Measurements from ENCODE around the gene ZFAND2B. TPM values are rescaled to one million over a fixed set of nuclear protein-coding genes. Genes with fewer than 3 reads are reported as not detected.
A peak's percentile ranks its signal among the peaks of the same experiment; 100 is the strongest.

Gene ZFAND2B
- total RNA-seq, 1 donor from 2014 or later, result 14.1 TPM

DNA sequence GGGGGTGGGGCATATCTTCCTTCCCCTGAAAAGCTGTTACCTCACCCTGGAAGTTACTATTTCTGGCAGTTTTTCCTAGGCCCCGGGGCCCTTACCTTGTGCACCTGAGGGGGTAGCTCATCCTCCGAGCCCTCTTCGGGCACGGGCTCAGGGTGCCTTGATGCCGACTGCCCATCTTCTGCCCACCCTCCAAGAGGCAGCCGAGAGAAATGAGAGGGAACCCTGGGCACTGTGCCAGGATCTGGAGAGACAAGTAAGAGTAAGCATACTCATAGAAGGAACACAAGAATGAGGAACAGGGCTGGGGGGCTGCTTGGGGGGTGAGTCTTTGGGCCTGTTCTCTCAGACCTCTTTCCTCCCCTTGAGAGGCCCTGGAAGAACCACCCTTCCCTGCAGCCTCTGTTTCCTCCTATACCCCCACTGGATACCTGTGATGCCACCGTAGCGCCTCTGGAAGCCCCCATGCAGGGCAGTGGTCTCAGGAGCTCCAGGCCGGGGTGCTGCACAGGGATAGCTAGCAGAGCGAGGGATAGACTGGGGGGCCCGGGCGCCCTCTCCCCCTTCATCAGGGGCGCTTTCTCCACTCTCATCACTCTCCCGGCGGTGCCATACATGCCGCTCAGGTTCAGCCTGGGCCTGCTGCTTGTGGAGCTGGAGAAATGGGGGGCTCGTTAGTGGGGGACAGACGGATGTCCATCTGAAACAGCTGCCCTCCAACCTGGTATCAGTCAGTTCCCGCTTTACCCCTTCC lies 14.2 kb downstream of the ZFAND2B start:
- DNase-seq, result no peak

DNA sequence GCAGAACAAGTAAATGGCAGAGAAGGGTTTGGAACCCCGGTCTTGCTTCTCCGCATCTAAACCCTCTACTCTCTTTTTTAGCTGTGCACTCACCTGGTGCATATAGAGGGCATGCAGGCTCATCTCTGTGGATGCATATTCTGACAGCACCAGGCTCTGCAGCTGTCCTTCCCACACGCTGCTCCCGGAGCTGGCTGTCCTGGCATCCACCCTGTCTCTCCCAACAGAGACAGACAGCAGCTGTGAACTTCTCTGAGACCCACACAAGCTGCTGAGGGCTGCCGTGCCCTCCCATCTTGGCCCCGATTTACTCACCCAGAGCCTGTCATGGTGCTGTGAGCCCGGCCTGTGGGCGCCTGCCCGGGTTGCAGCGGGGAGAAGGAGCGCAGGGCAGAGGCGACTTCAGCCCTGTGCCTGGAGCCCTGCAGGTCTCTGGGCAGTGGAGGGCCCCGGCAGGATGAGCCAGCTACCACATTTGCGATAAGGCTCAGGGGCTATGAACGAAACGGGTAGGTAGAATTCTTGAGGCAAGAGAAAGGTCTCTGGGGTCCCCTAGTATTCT lies 15.5 kb downstream of the ZFAND2B start:
- no peak for DNase-seq

DNA sequence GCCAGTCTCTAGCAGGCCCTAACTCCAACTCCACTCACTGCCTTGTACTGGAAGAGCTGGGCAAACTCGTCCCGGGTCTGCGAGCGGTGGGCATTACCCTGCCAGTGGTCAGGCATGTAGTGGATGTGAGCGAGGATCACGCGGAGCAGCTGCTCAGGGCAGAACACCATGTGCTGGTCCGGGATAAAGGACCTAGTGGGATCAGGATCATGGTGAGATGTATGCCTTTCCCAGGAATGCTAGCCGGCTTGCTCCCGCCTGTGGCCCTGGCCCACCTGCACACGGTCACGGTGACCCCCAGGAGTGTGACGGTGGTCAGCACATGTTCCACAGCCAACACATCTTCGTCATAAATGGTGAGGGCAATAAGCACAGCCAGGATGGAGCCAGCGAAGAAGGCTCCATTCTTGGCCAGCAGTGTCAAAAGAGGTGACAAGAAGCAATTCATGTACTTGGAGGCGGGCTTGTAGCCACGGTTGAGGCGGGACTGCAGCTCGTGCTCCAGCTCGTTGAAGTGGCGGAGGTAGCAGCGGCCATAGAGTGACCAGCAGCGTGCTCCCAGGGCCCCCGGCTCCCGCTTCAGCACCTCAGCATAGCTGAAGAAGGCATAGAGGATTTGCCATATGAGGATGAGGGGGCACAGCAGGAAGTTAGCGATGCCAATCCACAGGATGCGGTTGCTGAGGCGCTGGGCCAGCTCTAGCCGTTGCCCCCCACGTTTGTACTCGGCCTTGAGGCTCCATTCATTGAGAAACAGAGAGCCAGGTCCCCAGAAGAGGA lies 17.4 kb downstream of the ZFAND2B start:
- no peak for DNase-seq

DNA sequence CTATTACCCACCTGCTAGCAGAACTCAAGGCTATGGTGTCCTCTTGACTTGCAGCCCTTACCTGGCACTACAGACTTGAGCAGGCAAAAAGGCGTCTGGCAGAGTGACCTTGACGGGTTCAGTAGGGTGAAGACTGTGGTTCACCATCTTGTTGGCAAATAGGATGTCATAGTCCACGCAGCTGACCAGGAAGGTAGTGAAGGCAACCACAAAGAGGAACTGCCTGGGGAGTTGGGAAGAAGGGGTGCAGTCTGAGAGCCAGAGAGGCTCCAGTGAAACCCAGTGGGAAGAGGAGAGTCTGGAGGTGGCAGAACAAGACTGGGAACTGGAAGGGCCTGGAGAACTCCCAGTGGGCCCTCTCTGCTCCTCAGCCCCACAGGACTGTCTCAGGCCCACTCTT lies 18.8 kb downstream of the ZFAND2B start:
- DNase-seq, result no peak

DNA sequence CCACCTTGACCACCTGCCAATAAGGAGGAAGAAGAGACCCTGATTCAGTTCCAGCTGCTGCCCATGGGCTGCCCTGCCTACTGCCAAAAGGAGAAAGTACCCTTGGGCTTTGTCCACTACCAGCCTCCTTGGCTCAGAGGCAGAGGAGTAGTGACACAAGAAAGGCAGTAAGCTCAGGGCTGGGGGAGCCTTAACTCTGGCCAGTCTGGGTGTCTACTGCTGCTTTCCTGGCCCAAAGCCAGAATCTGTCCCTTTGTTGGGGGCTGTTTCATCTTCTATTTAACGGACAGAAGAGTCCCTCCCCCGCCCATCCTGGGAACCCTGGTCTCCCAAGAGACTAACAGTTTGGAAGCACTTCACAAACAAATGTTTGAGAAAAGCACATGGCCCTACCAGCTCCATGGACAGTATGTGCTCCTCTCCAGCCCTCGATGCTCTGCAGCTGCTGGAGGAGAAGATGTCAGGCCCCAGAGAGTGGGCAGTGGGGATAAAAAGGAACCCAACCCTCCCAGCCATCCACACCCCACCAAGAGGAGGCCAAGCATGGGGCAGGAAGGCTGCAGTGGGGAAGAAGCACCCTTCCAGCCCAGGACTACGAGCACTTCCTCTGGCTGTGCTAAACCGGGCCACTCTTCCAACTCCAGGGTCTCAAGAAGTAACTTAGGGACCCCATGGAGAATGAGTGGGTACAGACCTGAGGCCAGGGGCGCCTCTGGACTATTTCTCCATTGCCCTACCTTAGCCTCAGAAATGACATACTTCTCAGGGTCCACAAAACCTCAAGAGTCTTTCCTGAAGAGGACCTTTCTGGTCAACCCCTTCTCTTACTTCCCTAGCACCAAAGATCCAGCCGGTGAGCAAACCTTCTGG lies 21.7 kb downstream of the ZFAND2B start:
- DNase-seq, result no peak

DNA sequence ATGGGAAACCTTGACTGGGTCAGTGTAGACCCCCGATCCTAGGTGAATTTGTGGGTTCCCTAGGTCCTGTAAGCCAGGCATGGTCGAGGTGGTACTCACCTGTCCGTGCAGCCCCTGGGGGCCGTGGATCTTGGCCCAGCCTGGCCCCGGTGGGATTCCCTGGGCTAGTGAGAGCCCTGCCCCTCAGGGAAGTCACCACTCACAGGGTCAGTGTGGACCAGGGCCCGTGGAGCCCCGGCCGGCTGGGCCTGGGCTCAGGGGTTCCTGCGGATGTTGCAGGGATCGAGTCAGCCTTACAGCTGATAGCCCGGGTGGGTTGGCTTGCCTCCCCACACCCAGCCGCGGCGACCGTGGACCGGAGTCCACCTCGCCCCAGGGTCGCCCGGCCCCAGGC lies 22.3 kb downstream of the ZFAND2B start:
- no peak for DNase-seq

DNA sequence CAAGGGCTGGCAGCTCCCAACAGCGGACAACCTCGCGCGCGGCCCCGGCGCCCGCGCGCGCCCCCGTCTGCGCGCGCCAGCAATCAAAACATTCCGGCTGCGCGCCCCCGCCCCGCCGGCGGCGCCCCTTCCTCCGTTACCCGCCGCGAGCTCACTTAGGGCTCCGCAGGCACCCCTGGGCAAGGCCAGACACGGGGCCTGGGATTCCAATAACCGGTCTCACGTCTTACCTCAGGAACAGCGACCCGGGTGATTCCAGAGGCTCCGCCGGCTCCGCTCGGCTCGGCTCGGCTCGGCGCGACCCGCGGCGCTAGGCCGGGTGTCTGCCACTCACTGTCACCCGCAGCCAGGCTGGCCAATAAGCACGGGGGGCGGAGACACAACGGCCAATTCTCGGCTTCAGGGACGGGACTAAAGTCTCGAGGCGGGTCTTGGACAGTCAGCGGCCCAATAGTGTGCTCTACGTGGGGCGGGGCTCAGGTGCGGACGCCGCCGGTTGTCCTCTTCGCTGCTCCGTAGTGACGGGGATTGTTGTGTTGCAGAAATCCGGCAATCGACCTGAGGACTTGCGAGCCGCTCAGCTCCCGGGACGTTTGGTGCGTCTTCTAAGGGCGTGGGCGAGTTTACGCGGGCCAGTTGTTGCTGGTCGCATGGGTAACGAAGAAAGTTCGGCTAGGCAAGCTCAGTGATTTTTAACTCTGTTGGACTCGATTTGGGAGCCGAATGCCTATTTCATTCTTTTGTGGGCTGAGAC lies 22.9 kb downstream of the ZFAND2B start, which contains the start of the genes ANKZF1 and ATG9A:
Gene ANKZF1 (plus strand): TSS at position 502 of the 754 bp plus-strand sequence. CDS start 452 bp downstream, outside the sequence.
Gene ATG9A (minus strand): TSS at position 332 of the 754 bp plus-strand sequence. CDS start 1,612 bp downstream, outside the sequence.
- peak; percentile 98 for DNase-seq

DNA sequence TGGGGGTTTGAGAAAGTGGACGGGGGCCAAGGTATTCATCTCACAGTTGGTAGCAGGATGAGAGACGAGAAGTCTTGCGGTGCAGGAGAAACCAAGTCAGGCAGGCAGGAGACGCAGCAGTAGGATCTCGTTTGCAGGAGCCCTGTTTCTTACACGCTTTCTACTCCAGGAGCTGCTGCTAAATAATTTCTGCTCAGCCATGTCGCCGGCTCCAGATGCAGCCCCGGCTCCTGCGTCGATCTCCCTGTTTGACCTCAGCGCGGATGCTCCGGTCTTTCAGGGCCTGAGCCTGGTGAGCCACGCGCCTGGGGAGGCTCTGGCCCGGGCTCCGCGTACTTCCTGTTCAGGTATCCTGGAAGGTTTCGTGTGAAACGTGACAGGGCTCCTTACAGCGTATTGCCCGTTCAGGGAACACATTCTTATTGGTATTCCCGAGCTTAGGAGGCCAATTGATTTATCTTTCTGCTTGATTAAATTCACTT lies 23.5 kb downstream of the ZFAND2B start:
- DNase-seq, result no peak

DNA sequence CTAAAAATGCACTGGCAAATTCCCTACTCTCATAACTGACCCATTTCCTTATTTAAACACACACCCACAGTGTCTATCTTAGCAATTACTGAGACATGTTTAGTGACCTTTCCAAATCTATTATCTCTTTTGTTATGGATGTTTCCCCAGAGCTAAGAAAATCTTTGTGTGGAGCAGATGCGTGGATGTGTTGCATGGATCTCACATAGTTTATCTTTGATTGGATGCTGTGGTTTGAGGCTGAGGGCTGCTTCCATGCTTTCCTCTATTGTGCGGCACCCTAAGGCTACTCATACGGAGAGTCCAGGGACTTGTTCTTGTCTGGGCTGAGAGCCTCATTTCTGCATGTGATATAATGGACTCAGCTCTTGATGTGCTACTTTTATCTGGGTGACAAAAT lies 27.7 kb downstream of the ZFAND2B start:
- DNase-seq, result no peak

DNA sequence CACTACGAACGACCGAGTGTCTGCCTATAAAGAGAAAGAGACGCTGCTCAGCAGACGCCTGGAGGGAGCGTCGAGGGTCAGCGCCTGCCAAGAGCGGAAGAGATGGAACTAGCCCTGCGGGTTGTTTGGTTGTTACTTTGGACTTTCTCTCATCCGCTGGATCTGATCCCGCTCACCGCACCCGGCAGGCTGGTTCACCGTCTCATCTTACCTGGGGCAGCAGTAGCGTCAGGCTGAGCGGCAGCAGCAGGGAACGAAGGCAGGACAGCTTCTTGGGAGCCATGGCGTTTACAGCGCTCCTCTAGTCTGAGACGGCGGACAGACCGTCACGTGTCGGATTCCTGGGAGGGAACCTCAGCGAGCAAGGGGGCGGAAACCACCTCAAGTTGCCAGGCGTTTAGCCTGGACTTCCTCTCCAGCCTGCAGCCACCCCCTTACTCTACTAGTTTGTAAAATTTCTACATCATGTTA lies 36.7 kb downstream of the ZFAND2B start:
- DNase-seq, result no peak

DNA sequence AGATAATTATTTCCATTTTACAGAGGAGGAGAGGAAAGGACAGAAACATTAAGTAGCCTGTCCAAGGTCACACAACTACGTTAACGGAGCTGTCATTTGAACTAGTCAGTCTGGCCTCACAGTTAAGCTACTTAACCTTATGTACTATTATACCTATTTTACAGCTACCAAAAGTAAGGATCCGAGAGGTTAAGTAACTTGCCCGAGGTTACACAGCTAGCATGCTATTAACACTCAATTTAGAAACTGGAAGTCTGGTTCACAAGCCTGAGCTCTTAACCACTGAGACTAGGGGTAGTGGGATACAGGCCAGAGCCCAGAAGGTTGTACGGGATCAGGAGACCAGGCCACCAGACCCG lies 38.2 kb downstream of the ZFAND2B start:
- DNase-seq, result no peak

DNA sequence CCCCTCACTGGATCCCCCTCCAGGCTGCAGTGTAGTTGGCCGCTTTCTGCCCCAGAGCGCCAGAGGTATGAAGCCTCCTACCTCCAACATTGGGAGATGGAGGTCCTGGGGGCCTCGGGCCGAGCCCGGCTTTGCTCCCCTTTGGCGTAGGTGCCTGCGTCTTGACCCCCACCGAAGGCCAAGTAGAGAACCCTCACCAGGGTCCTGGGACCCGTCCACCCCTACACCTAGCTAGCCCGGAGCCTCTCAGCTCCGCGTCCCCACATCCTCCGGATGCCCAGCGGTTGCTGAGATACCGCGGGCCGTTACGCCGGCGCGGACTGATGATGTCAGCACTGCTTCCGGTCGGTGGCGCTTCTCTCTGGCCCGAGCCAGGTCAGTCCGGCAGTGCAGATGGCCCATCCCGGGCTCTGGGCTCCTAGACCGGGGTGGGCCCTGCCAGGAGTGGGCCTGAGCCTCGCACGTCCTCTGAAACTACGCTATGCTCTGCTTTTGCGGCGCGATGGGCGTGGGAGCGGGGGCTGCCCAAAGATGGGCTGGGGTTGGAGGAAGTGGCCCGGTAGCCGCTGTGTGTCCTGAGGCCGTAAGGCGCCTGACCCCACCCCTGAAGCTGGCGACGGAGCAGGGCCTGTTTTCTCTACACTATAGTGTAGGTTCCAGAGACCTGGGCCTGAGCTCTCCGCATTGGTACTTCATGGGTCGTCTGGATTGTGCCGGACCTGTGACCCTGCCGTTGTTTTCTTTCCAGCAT lies 38.7 kb downstream of the ZFAND2B start, which contains the start of the genes GLB1L and STK16:
Gene GLB1L (minus strand): TSS at position 297 of the 751 bp plus-strand sequence. CDS start 1,871 bp downstream, outside the sequence.
Gene STK16 (plus strand): TSS at position 332 of the 751 bp plus-strand sequence. CDS start 521 bp downstream, outside the sequence.
- peak; percentile 87 for DNase-seq

DNA sequence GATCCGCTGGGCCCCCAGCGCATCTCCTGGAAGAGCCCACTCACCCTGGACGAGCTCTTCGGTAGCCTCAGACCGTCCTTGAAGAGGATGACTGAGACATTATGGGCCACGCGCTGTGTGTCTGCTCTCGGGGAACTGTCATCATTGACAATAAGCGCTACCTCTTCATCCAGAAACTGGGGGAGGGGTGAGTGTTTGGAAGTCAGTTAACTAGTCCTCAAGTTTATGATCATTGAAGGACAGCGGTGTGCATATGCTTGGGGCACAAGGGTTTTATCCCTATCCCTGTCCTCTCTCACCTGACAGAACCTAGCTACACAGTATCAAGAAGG lies 39.3 kb downstream of the ZFAND2B start:
- DNase-seq, result no peak

DNA sequence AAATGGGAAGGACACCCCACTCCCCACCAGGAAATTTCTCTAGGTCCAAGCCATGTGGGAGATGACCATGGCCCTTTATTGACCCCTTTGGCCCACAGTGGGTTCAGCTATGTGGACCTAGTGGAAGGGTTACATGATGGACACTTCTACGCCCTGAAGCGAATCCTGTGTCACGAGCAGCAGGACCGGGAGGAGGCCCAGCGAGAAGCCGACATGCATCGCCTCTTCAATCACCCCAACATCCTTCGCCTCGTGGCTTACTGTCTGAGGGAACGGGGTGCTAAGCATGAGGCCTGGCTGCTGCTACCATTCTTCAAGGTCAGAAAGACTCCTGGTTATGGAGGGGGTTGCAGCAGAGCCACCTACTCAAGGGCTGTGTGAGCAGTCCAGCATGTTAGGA lies 40.0 kb downstream of the ZFAND2B start:
- DNase-seq, result no peak

DNA sequence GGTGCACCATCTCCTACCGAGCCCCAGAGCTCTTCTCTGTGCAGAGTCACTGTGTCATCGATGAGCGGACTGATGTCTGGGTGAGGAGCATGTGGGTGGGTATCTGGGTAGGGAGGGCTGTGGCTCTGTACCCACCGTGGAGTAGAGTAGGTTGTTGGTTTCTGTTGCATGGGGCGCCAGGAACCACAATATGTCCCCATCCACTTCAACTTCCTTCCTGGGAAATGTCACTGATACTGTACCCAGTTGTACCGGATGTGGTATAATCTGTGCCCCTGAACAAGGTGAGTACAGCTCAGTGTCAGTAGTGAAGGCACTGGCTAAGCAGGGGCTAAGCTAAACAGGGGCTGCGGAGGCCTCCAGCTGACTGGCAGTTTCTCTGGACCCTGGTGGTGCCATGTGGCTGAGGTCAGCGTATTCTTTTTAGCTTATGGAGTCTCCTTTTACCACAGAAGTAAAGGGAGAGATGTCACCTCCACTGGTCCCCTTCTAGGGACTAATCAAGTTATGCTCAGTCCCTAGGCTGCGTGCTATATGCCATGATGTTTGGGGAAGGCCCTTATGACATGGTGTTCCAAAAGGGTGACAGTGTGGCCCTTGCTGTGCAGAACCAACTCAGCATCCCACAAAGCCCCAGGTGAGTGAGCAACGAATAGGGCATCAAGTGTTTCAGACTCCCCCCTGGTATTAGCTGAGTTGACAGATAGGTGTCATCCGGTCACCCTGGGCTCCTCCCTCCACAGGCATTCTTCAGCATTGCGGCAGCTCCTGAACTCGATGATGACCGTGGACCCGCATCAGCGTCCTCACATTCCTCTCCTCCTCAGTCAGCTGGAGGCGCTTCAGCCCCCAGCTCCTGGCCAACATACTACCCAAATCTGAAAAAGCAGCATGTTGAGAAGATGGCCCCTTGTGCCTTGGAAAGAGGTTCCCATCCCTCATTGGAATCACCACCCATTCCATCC lies 41.4 kb downstream of the ZFAND2B start:
- DNase-seq, result no peak

DNA sequence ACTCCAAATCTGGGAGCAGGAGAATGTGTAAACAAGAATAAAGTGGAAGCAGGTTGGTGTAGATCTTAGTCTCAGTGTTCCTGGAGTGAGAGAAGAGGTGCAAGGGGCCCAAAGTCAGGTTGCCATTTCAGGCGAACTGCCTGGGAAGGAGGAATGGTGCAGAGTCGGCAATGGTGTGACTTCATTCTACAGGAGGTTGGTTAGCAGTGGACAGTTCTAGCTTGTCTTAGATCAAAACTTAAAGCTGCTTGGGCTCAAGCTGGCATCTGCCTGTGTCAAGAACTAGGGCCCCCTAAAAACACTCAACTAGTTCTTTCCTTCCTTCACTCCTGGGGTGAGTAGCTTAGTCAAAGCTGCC lies 42.2 kb downstream of the ZFAND2B start:
- no peak for DNase-seq

DNA sequence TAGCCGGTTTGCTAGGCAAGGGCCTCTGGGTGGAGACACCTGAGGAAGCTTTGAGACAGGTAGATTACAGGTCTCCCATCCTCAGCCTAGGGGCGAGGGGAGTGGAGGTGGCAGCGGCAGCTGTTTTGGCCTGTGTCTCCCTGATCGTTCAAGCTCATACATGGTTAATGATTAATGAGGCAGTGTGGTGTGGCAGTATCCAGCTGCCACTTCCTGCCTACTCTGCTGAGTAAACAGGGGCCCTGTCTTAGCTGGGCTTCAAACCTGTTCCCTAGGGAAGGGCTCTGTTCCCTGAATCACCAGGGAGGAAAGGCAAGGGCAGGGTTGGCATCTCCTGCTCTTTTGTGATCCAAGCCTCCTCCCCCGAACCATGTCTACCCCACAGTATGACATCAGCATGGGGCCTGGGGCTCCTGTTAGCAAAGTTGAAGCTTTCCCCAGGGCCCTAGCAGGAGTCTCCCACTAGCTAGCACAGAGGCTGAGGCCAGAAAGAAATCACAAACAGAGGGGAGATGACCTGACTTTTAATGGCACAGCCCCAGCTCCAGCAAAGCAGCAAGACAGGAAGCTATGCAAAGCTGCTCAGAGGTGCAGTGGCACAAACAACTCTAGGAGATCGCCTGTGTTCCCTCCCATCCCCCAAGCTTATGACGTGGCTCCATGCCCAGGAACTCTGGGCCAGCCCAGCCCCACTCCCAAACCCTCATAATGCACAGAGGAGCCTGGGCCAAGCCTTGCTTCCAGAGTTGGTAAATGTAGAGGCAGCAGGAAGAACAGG lies 42.8 kb downstream of the ZFAND2B start:
- peak; percentile 48 for DNase-seq

All from skin of body (tissue), 2 donors.